Measurements from ENCODE around the gene CEP152.
"Not testable (repeated sequence)": the region's sequence is repeated elsewhere in the genome, so short reads cannot be mapped to it uniquely, and the experiment has no call there.

CEP152 gene, protein sequence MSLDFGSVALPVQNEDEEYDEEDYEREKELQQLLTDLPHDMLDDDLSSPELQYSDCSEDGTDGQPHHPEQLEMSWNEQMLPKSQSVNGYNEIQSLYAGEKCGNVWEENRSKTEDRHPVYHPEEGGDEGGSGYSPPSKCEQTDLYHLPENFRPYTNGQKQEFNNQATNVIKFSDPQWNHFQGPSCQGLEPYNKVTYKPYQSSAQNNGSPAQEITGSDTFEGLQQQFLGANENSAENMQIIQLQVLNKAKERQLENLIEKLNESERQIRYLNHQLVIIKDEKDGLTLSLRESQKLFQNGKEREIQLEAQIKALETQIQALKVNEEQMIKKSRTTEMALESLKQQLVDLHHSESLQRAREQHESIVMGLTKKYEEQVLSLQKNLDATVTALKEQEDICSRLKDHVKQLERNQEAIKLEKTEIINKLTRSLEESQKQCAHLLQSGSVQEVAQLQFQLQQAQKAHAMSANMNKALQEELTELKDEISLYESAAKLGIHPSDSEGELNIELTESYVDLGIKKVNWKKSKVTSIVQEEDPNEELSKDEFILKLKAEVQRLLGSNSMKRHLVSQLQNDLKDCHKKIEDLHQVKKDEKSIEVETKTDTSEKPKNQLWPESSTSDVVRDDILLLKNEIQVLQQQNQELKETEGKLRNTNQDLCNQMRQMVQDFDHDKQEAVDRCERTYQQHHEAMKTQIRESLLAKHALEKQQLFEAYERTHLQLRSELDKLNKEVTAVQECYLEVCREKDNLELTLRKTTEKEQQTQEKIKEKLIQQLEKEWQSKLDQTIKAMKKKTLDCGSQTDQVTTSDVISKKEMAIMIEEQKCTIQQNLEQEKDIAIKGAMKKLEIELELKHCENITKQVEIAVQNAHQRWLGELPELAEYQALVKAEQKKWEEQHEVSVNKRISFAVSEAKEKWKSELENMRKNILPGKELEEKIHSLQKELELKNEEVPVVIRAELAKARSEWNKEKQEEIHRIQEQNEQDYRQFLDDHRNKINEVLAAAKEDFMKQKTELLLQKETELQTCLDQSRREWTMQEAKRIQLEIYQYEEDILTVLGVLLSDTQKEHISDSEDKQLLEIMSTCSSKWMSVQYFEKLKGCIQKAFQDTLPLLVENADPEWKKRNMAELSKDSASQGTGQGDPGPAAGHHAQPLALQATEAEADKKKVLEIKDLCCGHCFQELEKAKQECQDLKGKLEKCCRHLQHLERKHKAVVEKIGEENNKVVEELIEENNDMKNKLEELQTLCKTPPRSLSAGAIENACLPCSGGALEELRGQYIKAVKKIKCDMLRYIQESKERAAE (N-terminal part only)

DNA sequence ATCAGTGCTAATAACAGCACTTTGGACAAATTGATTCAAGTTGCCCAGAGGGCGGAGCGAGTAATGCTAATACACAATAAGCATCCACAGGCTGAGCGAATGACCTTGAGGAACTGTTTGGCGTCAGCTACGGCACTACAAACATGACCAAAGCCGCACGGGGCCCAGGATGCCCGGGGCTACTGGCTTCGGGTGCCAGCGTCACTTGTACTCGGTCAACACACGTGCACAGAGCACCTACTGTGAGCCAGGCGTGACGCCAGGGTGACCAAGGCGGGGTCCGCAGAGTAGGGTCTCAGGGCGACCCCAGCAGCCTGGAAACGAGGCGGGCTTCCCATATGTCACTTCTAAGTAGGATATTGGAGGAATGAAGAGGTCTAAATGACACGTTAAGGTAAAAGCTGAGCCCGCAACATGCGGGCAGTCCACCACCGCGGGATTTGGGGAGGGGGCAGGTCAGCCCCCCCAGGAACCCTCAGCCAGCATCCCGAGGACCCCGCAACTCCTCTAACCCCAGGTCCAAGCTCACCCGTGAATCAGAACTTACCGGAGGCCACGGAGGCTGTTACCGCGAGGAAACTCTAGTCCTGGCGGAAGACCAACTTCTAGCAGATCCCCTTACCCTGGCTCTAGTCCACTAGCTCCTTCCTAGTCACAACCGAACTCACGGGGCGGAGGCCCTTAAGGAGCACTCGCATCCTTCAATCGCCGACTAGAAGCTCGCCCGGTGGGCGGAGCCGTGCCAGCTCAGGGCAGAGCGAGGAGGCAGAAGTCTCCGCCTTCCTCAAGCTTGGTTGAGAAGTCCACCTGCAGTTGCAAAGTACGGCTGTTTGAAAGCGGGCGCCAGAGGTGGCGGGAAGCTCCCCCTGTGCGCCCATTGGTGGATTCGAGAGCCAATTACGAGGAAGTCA, at the start of gene CEP152:
Gene CEP152, minus strand, starts transcription at position 656 of the 911 bp plus-strand sequence. CDS start 5,420 bp downstream, outside the sequence.
- DNase-seq: peak; percentile 98

DNA sequence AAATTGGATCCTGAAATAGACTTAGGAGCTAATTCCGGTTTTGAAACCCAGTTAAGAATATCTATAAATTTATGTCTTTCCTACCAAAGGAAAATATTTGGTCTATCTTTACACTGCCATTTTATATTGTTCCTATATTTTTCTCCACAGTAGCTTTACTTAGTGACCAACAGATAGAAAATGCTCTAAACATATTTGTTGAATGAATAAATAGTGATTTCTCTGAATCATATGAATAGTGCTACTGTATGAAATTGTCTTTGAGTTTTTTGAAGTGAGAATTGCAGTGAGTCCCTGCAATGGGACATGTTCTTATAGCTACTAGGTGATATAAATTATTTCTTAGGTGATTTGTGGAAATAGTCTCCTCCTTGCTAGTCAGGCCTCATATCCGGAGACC, 48.6 kb upstream of the CEP152 start:
- no peak for DNase-seq

DNA sequence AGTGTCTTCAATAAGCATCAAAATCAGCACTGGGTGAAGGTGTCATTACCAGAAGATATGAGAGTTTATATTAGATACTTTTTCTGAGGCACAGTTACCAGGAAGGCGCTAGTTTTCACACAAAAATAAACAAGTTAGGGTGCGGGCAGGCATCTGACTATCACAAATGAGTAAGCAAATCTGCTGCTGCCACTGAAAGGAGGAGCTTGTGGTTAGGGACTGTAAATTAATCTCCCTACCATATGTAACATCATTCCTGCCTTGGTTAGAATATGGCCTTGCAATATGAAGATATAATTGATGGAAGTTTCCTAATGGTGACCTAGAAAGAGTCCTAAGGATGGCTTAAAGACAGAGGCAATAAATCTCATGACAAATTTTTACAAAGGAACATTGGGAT, 47.5 kb upstream of the CEP152 start:
- no peak for DNase-seq

DNA sequence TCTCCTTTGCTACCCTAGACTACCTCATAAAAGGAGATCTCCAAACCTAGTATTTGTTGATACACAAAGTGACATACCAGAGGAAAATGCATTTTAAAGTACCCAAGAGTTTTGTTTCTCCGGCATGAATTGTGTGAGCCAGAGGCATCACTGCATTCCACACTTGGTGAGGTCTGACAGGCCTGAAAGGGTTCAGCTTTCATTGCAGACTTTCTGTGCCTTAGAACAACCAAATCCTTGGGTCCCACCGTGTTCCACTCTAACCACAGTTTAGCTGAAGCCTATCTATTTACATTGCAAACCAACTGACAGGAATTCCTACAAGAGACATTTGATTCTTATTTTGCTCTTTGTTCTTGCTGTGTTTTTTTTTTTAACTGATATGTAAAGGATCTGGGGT, 46.1 kb upstream of the CEP152 start:
- DNase-seq: no peak

DNA sequence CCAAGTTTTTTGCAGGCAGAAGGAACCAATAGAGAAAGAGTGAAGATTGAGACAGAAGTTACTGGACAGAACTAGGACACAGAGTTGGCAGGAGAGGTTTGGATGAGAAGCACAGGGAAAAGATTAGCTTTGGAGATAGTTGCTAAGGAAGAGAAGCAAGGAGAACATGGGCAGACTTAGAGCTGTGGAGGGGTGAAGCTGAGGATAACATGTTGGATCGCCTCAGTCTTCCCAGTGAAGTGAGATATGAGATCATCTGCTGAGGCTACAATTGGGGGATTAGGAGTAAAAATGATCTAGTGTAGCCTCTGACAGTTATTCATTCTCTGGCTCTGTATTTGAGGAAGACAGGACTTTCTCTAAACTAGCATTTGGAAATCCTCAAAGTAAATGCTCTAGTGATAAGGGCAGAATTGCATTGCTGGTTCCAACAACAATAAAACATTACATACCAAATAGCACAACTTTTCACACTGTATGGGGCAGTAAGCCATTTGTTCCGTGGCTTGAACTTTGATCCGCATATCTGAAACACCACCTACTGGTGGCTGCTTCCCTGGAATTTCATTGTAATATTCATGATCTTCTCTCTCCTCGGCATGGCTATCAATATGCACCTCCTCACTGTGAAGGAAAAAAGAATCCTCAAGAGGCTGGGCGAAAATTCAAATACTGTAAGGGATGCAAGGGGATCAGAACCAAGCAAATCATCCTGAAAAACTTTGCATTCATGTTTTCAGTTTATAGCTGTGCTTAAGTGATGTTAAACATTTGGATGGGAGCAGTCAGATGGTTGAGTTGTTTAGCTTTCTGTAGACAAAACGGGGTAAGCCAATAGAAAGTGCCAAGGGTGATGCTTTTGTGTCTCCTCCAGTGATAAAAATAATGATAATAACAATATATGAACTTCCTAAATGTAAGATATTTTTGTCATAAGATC, 44.9 kb upstream of the CEP152 start:
- DNase-seq: no peak

DNA sequence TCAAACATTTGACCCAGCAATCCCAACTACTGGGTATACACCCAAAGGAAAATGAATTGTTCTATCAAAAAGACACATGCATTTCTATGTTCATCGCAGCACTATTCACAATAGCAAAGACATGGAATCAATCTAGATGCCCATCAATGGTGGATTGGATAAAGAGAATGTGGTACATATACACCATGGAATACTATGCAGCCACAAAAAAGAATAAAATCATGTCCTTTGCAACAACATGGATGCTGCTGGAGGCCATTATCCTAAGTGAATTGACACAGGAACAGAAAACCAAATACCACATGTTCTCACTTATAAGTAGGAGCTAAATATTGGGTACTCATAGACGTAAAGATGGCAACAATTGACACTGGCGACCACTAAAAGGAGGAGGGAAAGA, 43.6 kb upstream of the CEP152 start:
- DNase-seq: not testable (repeated sequence)

DNA sequence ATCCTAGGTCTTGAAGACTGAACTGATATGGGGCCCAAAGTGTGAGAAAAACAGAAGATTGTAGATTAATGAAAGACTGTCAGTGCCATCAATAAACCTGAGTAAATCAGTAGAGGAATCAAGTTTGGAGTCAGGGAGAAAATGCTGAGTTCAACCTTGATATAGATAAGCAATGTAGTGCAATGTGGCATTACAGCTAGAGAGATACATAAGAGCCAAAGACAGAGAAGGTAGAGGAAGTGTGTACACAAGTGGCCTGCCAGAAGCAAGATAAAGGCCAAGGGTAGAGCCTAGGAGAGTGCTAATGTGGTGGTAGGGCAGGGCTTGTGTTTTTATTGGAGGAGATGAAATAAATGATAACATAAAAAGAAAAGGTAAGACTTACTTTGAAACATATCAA, 41.1 kb upstream of the CEP152 start:
- DNase-seq: no peak

DNA sequence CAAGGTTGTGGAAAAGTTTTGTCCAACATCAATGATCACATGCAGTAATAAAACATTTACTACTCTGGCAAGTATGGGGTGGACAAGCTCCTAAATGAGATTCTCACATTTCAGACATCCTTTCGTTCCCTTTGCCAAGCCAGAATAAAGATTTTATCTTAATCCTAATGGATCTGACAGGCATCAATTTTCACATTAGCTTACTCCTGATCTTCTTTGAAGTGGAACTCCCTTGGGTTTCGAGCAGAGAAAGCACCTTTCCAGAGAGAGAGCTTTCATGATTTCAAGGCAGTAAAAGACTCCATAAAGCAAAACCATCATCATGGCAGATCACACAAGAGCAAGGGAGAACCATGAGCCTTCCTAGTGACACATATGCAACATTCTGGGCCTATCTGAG, 39.8 kb upstream of the CEP152 start:
- DNase-seq: no peak

DNA sequence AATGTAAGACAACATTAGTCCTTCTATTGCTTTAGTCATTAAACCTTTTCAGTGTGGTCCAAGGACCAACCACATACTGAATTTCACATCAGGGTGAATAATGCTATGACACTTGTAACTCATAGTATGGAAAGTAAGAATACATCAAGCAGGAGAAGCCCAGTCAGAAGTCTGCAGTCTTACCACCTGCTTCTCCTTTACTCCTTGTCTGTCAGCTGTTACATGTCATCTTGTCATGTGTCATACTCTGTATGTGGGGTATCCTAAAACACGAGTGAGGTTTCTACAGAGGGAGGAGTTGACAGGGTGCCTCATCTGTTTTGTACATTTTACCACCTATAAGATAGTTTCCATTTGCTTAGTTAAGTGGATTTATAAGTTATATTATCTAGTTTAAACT, 34.3 kb upstream of the CEP152 start:
- DNase-seq: no peak

DNA sequence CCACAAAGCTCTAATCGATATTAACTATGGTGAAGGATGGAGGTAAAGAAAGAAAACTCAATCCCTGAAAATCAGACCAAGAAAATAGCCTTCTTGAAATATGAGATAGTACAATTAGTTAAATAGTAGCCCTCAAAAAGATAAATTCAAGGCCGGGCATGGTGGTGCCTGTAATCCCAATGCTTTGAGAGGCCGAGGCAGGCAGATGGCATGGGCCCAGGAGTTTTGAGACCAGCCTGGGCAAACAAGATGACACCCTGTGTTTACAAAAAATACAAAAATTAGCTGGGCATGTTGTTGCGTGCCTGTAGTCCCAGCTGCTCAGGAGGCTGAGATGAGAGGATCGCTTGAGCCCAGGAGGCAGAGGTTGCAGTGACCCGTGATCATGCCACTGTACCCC, 31.6 kb upstream of the CEP152 start:
- DNase-seq: no peak

DNA sequence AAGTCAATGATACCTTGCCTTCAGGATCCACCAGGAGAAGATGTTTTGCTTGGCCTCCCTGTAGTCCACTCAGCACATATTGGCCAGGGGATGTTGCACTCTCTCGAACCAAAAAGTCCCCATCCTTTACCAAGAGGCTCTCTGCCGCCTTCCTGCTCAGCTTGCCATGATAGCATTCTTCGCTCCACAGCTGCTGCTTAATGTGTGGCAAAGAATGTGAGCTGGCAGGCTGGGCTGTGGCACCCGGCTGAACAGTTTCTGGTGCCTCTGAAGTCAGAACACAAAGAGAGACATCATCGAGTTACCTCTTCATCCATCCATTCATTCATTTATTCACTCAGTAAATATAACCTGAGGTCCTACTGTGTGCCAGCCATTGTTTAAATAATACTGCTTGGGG, 23.9 kb upstream of the CEP152 start:
- no peak for DNase-seq

DNA sequence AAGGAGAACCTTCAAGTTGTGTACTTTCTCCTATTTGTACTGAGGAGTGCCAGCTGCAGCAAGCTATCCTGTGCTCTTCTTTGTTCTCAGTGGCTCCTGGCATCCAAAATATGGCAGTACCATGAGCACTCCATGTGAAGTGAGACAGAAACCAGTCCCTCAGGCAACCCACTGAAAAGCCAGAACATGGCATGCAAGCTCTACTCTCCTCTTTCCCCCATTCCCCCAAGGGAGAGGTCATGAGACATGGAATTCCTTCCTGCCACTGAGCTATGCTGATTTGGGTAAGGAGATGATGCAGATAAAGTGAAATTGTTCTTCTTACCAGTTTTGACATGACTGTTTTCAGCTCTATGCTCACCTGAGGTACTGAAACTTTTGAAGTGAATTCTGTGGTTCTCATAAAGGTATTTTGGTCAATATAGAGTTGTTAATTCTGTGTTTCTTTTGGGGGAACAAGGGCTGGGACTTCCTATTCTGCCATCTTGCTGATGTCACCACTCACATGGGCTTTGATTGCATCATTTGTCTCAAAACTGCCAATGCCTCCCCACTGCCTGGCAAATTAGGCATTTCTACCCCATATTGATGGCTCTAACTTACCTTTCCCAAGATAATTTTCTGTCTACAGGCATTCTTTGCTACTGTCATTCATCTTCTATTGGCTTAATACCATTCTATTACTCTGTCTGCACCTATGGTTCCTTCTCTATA, 22.8 kb upstream of the CEP152 start:
- no peak for DNase-seq

DNA sequence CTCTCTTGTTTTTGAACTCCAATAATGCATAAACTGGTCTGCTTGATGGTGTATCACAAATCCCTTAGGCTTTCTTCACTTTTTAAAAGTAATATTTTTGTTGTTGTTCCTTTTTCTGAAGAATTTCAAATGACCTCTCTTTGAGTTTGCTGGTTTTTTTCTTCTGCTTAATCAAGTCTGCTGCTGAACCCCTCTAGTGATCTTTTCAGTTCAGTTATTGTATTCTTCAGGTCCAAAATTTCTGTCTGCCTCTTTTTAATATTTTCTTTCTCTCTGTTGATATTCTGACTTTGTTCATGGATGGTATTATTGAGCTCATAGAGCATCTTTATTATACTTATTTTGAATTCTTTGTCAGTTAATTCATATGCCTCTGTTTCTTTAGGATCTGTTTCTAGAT, 21.8 kb upstream of the CEP152 start:
- no peak for DNase-seq

DNA sequence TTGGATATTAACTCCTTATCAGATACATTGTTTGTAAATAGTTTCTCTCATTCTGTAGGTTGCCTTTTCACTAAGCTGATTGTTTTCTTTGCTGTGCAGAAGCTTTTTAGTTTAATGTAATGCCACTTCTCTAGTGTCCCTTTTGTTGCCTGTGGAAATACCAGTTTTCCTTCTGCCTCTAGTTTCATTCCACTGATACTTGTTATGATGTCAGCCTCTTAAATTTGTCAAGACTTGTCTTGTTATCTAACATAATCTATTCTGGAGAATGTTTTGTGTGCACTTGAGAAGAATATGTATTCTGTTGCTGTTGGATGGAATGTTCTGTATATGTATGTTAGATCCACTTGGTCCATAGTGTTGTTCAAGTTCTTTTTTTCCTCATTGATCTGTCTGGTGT, 18.0 kb upstream of the CEP152 start:
- DNase-seq: no peak

DNA sequence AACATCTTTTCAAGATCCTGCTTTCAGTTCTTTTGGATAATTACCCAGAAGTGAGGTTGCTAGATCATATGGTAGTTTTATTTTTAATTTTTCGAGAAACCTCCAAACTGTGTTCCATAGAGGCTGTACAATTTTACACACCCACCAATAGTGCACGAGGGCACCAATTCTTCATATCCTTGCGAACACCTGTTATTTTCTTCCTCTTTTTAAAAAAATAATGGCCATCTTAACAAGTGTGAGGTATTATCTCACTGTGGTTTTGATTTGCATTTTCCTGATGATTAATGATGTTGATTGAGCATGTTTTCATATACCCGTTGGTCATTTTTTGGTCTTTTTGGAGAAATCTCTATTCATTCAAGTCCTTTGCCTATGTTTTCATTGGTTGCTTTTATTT, 17.6 kb upstream of the CEP152 start:
- DNase-seq: no peak

DNA sequence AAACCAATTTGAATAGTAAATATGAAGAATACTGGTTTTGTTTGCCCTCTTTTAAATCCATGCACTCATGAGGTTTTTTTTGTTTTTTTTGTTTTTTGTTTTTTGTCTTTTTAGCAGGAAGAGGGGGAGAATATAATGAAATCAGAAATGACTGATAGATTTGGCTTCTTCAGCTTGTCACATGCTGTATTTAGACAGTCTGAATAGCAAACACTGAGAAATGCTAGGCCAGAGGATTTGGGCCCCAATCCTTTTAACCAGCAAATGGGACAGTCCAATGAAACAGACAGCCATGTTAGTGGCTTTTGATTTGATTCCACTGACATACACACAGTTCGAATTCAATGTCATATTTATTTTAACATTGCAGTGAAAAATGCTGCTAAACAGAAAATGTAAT, 14.2 kb upstream of the CEP152 start:
- no peak for DNase-seq

DNA sequence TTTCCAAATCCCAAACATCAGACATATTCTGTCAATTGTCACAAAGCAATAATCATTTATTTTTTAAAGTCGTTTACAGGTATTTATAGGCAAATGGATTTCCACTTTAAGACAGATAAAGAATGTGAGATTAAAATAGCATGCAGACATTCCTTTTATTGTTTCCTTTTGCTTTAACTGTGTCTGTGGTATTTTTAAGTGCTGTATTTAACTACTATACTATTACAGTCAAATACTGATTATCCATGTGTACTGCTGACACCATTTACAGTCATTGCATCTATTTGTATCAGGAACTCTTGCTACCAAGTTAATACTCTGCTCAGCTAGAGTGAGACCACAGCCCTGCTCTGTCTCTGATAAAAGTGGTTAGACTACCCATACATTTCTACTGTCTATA, 12.8 kb upstream of the CEP152 start:
- no peak for DNase-seq

DNA sequence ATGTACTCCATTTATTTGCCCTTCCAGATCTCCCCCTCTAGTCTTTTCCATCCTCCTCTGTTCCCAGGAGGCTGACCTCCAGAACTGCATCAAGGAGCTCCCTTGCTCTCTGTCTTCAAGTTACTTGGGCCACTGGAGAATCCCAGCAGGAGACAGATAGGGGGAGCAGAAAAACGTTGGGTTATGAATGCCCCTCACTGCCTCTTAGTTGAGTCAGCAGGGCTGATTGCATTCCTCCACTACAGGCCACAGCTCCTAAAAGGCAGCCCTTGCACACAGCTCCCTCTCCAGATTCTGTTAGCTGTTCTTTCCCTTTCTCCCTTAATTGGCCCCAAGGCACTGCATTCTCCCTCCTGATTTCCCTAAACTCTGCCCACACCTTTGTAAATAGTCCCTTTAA, 12.4 kb upstream of the CEP152 start:
- DNase-seq: no peak

DNA sequence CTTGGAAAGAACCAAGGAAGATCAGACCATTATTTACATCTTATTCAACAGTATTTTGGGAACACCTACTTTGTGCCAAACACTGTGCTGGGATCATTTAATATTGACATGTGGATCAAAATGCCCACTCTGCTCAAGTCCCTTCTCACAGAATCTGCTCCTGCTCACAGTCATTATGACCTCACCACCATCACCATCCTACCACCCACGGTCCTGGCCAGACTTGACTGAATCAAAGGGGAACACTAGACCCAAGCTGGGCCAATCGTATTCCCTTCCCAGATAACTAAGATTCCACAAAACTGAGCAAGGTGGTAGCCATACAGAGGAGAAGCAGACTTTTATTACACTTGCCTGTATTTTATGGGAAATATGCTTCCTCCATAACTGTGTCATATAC, 3.4 kb upstream of the CEP152 start:
- DNase-seq: peak; percentile 28

DNA sequence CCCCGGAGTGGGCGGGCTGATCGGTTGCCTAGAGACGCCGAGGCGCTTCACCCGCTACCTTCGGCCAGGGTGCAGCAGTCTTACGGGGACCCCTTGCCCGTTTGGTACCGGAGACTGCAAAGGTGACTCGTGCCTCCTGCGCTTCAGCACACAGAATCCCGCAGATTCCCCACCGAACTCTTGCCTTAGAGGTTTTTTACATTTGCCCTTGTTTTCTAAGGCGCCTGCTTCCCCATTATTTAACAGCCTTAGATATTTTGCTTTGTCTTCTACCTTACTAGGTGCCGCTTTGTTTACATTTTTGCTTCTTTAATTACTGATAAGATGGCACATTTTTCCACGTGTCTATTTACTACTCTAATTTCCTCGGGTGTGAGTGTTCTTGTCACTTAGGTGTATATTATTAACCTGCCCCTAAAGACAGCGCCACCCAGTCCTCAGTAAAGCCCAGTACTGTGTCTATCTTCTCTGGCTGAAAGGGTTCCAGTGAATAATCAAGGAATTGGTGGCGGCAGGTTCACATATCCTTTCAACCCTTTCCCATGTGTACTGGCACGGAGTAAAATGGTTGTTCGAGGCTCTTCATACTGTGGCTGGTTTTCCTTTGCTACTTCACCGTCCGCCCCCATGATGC, 573 bp upstream of the CEP152 start:
- DNase-seq: no peak

Measured in stimulated activated CD8-positive, alpha-beta memory T cell treated with anti-CD3 and anti-CD28 coated beads, Interleukin-4, amount 100 ng/mL, for 48 hours (primary cell).